ENCODE measurements around the gene SYNGAP1. TPM values are rescaled to one million over a fixed set of nuclear protein-coding genes. Genes with fewer than 3 reads are reported as not detected.

SYNGAP1 gene
- total RNA-seq, 1 donor from 2014 or later, result 6.5 TPM

GRCh38 chr6:33390767-33391277 lies 29.0 kb upstream of the SYNGAP1 start:
- TF ChIP-seq CTCF (IDR thresholded peaks at IDR 0.05; ENCODE audit: borderline replicate concordance), result no peak
- Histone ChIP-seq H3K36me3 (no peaks in the 10 kb centered on the region), H3K27me3 (ENCODE audit: low read depth) (no peaks in the 10 kb centered on the region), H3K4me1 (peaks cover 14% of the 10 kb centered on the region), H3K27ac (replicated peaks) (peak overlapping the region; percentile 94), H3K4me3 (peak overlapping the region; percentile 68), H3K9me3 (replicated peaks) (no peaks in the 10 kb centered on the region)
- intact Hi-C loops (cut with micrococcal nuclease), result no loop called here
- DNase-seq, result no peak

- DNase-seq, result peak; percentile 99
- Histone ChIP-seq H3K4me1 (peaks cover 14% of the 10 kb centered on the region), H3K36me3 (no peaks in the 10 kb centered on the region), H3K27ac (replicated peaks) (peak within 1 kb of the TSS; percentile 94), H3K9me3 (replicated peaks) (no peaks in the 10 kb centered on the region), H3K27me3 (ENCODE audit: low read depth) (no peaks in the 10 kb centered on the region), H3K4me3 (peak within 1 kb of the TSS; percentile 68)
- intact Hi-C loops (cut with micrococcal nuclease), result no loop called here
- peak; percentile 99 for TF ChIP-seq CTCF (IDR thresholded peaks at IDR 0.05; ENCODE audit: borderline replicate concordance)
Observed at GRCh38 chr6:33391278-33391921, 28.5 kb upstream of the SYNGAP1 start, which contains the start of gene KIFC1. KIFC1 (plus strand) TSS chr6:33391823; CDS start chr6:33391986, 163 bp downstream.

GRCh38 chr6:33391922-33392594 lies 27.8 kb upstream of the SYNGAP1 start:
- Histone ChIP-seq H3K27me3 (ENCODE audit: low read depth) (no peaks in the 10 kb centered on the region), H3K4me1 (peaks cover 14% of the 10 kb centered on the region), H3K4me3 (peak overlapping the region; percentile 68), H3K36me3 (no peaks in the 10 kb centered on the region), H3K27ac (replicated peaks) (peak overlapping the region; percentile 94), H3K9me3 (replicated peaks) (no peaks in the 10 kb centered on the region)
- no peak for DNase-seq
- intact Hi-C loops (cut with micrococcal nuclease), result no loop called here
- no peak for TF ChIP-seq CTCF (IDR thresholded peaks at IDR 0.05; ENCODE audit: borderline replicate concordance)

- Histone ChIP-seq H3K4me1 (peaks cover 14% of the 10 kb centered on the region), H3K27me3 (ENCODE audit: low read depth) (no peaks in the 10 kb centered on the region), H3K4me3 (peak overlapping the region; percentile 68), H3K27ac (replicated peaks) (no peak overlapping the region), H3K36me3 (no peaks in the 10 kb centered on the region), H3K9me3 (replicated peaks) (no peaks in the 10 kb centered on the region)
- TF ChIP-seq CTCF (IDR thresholded peaks at IDR 0.05; ENCODE audit: borderline replicate concordance), result no peak
- intact Hi-C loops (cut with micrococcal nuclease), result no loop called here
- no peak for DNase-seq
Observed at GRCh38 chr6:33392595-33392948, 27.3 kb upstream of the SYNGAP1 start.

- intact Hi-C loops (cut with micrococcal nuclease), result no loop called here
- no peaks in the 10 kb centered on the region for H3K9me3 ChIP-seq (replicated peaks)
- no peaks in the 10 kb centered on the region for H3K27me3 ChIP-seq (ENCODE audit: low read depth)
- DNase-seq, result no peak
- H3K4me3 ChIP-seq, result no peak overlapping the region
- TF ChIP-seq CTCF (IDR thresholded peaks at IDR 0.05; ENCODE audit: borderline replicate concordance), result no peak
- H3K36me3 ChIP-seq, result no peaks in the 10 kb centered on the region
- peaks cover 14% of the 10 kb centered on the region for H3K4me1 ChIP-seq
- no peak overlapping the region for H3K27ac ChIP-seq (replicated peaks)
Observed at GRCh38 chr6:33392979-33393378, 26.9 kb upstream of the SYNGAP1 start.

All from left ventricle myocardium inferior (tissue), 1 donor.